MM.1S (cell line): ENCODE data around the gene TMEM97.

ENCODE experiments used
- EZH2 ChIP-seq: fragments of 300-600 bp; sonication (generic); optimal IDR thresholded peaks from 2 replicates; pipeline ENCODE3; 2017; ENCODE audit warnings: low read depth, mild to moderate bottlenecking, antibody characterized with exemption, low read length, mixed read lengths
- TF ChIP-seq, protein P1 (sequence below): fragments of 300-600 bp; sonication (generic); IDR thresholded peaks from 2 replicates; pipeline ENCODE4 v1.5.1; 2016; ENCODE audit warnings: antibody characterized with exemption, low read length, mixed read lengths

DNA sequence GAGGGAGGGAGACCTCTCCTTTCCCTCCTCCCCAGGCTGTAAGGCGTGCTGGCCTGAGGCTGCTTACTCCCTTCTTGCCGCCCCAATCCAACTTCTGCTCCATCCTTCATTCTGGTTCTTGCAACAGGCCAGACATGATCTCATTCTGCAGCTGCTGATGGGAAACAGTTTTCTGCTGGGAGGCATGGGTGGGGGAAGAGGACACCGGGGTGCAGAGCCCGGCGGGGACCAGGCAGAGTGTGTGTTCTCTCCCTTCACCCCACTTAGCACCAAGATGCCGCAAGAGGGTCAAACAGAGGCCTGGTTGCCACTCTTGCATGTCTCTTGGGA lies 53.9 kb downstream of the TMEM97 start:
- TF ChIP-seq, protein P1, sequence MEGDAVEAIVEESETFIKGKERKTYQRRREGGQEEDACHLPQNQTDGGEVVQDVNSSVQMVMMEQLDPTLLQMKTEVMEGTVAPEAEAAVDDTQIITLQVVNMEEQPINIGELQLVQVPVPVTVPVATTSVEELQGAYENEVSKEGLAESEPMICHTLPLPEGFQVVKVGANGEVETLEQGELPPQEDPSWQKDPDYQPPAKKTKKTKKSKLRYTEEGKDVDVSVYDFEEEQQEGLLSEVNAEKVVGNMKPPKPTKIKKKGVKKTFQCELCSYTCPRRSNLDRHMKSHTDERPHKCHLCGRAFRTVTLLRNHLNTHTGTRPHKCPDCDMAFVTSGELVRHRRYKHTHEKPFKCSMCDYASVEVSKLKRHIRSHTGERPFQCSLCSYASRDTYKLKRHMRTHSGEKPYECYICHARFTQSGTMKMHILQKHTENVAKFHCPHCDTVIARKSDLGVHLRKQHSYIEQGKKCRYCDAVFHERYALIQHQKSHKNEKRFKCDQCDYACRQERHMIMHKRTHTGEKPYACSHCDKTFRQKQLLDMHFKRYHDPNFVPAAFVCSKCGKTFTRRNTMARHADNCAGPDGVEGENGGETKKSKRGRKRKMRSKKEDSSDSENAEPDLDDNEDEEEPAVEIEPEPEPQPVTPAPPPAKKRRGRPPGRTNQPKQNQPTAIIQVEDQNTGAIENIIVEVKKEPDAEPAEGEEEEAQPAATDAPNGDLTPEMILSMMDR: no peak
- TF ChIP-seq EZH2: no peak
